GM19467 (cell line): Measurements from ENCODE around the gene KIAA1671.
"Not testable (repeated sequence)": the region's sequence is repeated elsewhere in the genome, so short reads cannot be mapped to it uniquely, and the experiment has no call there.

Experiments used
- ATAC-seq: cut with Tn5 transposase; IDR thresholded peaks from one replicate; pipeline ENCODE4 v1.9.1; 2021; ENCODE audit warnings: mild to moderate bottlenecking, moderate library complexity; ENCODE audit not compliant: unreplicated experiment

KIAA1671 gene

GRCh38 chr22:25212337-25212736 is 259.8 kb downstream of the KIAA1671 start:
- no peak for ATAC-seq

GRCh38 chr22:25213221-25213620 is 260.7 kb downstream of the KIAA1671 start:
- ATAC-seq: no peak

- no peak for ATAC-seq
Observed at GRCh38 chr22:25216230-25216629, 263.7 kb downstream of the KIAA1671 start.

GRCh38 chr22:25219211-25219689 is 266.7 kb downstream of the KIAA1671 start, which contains the start of gene CRYBB2:
Gene CRYBB2, plus strand, starts transcription at chr22:25219639. Its CDS starts 1,791 bp downstream, at chr22:25221430.
- no peak for ATAC-seq

GRCh38 chr22:25219948-25220442 is 267.5 kb downstream of the KIAA1671 start:
- no peak for ATAC-seq

GRCh38 chr22:25221790-25222189 is 269.3 kb downstream of the KIAA1671 start:
- ATAC-seq: no peak

DNA sequence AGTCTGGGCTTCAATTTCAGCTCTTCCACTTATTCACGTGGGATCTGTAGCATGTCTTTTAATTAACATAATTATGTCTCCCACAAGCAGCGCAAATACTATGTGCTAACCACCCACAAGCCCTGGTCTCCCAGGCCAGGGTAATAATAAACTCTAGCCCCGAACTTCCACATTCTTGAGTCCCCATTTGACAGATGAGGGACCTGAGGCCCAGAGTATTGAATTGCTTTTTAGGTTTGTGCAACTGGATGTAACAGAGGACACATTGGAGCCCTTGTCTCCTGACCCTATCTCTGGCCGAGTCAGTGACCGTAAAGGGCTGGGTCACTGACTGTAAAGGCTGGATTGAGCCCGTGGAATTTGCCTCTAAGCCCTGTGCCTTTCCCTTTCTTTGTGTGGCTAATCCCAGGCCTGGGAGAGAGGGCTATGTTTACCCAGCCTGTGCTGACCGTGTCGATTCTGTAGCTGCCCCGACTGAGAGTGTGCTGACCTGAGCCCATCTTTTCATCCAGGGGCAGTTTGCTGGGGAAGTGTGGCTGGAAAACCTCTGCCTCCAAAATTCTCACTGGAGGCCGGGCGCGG is 270.8 kb downstream of the KIAA1671 start:
- ATAC-seq: no peak

GRCh38 chr22:25228822-25229221 is 276.3 kb downstream of the KIAA1671 start:
- ATAC-seq: no peak

GRCh38 chr22:25230760-25231159 is 278.2 kb downstream of the KIAA1671 start:
- not testable (repeated sequence) for ATAC-seq

GRCh38 chr22:25232301-25232700 is 279.8 kb downstream of the KIAA1671 start:
- no peak for ATAC-seq

DNA sequence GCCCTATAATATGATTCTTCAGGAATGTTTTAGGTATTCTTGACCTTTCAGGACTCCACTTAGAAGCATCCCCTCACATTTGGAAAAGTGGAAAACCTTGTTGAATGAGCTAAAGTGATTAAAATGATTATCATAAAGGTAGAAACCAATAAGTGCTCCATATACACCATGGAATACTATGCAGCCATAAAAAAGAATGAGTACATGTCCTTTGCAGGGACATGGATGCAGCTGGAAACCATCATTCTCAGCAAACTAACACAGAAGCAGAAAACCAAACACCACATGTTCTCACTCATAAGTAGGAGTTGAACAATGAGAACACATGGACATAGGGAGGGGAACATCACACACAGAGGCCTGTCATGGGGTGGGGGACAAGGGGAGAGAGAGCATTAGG is 281.2 kb downstream of the KIAA1671 start:
- ATAC-seq: not testable (repeated sequence)

- ATAC-seq: no peak
Observed at GRCh38 chr22:25235547-25236290, 283.2 kb downstream of the KIAA1671 start.

DNA sequence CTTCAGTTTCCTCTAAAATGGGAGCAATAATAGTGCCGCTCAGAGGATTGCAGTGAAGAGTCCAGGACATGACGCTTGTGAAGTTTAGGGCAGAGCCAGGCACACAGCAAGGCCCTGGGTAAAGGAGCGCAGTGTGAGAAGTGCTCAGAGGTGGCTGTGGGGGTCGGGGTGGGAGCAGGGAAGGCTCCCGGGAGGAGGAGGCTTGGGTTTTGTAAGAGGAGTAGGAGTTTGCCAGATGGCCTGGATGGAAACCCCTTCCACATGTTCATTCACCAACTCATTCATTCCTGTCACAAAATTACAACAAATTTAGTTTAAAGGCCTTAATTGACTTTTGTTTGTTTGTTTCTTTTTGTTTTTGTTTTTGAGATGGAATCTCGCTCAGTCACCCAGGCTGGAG is 283.9 kb downstream of the KIAA1671 start:
- no peak for ATAC-seq

DNA sequence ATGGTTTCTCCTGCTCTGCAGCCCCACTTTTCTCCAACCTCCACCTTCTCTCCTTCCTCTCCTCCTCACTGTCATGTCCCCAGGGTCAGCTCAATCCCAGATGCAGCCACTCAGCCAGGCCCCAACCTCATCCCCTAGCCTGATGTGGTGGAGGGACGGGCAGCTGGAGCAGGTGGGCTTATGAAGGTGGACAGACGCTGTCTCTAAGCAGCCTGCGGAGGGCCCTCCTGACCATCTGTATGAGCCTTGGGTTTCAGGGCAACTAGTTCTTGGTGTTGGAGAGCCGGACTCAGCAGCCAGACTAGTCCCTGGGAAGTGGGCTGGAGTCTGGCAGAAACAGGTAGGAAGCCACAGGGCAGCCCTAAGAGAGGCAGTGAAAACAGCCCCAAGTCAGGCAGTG is 285.0 kb downstream of the KIAA1671 start:
- no peak for ATAC-seq

DNA sequence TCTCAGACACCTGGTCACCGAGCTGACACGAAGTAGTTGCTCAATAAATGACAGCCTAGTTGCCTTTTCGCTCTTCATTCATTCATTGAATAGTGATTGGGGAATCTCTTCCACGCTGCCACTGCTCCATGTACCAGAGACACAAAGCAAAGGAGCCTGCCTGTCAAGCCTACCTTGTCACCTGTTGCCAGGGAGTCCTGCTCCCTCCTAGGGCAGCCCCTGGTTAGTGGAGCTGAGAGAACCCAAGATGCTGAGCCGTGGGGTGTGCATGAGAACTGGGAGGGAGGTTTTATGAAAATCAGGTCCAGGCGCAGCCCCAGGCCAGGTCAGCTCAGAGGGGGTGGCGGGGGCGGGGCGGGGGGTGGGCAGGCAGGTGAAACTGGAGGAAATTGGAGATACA is 285.5 kb downstream of the KIAA1671 start:
- not testable (repeated sequence) for ATAC-seq
